ENCODE results near the gene GRIK4.
"Not testable (repeated sequence)": the region's sequence is repeated elsewhere in the genome, so short reads cannot be mapped to it uniquely, and the experiment has no call there.

GRIK4 gene

GRCh38 chr11:120511116-120511819 is at the start of gene GRIK4:
GRIK4 (plus strand) TSS chr11:120511748; CDS start chr11:120660319, 148,571 bp downstream.
- peak; percentile 87 for DNase-seq

- no peak for DNase-seq
Observed at GRCh38 chr11:120462825-120463224, 48.7 kb upstream of the GRIK4 start.

GRCh38 chr11:120465921-120466534 is 45.5 kb upstream of the GRIK4 start:
- no peak for DNase-seq

- no peak for DNase-seq
Observed at GRCh38 chr11:120467627-120468026, 43.9 kb upstream of the GRIK4 start.

- no peak for DNase-seq
Observed at GRCh38 chr11:120471131-120471530, 40.4 kb upstream of the GRIK4 start.

- DNase-seq, result no peak
Observed at GRCh38 chr11:120471994-120472393, 39.6 kb upstream of the GRIK4 start.

- no peak for DNase-seq
Observed at GRCh38 chr11:120473503-120473902, 38.0 kb upstream of the GRIK4 start.

GRCh38 chr11:120482149-120482548 is 29.4 kb upstream of the GRIK4 start:
- no peak for DNase-seq

GRCh38 chr11:120484722-120485121 is 26.8 kb upstream of the GRIK4 start:
- DNase-seq, result no peak

GRCh38 chr11:120486138-120486537 is 25.4 kb upstream of the GRIK4 start:
- DNase-seq, result no peak

GRCh38 chr11:120489799-120490198 is 21.7 kb upstream of the GRIK4 start:
- no peak for DNase-seq

- DNase-seq, result no peak
Observed at GRCh38 chr11:120492486-120492885, 19.1 kb upstream of the GRIK4 start.

GRCh38 chr11:120494595-120494994 is 17.0 kb upstream of the GRIK4 start:
- no peak for DNase-seq

- DNase-seq, result no peak
Observed at GRCh38 chr11:120499088-120499487, 12.5 kb upstream of the GRIK4 start.

GRCh38 chr11:120499859-120500258 is 11.7 kb upstream of the GRIK4 start:
- no peak for DNase-seq

- DNase-seq, result no peak
Observed at GRCh38 chr11:120500414-120501071, 11.0 kb upstream of the GRIK4 start.

- DNase-seq, result no peak
Observed at GRCh38 chr11:120501440-120501839, 10.1 kb upstream of the GRIK4 start.

GRCh38 chr11:120501976-120502755 is 9.4 kb upstream of the GRIK4 start:
- no peak for DNase-seq

GRCh38 chr11:120503529-120503928 is 8.0 kb upstream of the GRIK4 start:
- DNase-seq, result not testable (repeated sequence)

GRCh38 chr11:120505801-120506425 is 5.6 kb upstream of the GRIK4 start:
- no peak for DNase-seq

- DNase-seq, result no peak
Observed at GRCh38 chr11:120509346-120510053, 2.0 kb upstream of the GRIK4 start.

Data from stimulated activated CD4-positive, alpha-beta T cell treated with anti-CD3 and anti-CD28 coated beads, Interleukin-15, amount 100 ng/mL, for 24 hours (primary cell).